LNCAP (cell line): ENCODE data around the gene KCNK4.

Experiments
- TF ChIP-seq, protein P1 (sequence below): fragments of 450-650 bp; IDR thresholded peaks from 2 replicates; pipeline ENCODE4 v1.5.1; 2017; ENCODE audit warnings: mild to moderate bottlenecking

The KCNK4 gene

GRCh38 chr11:64299847-64300648, 8.9 kb downstream of the KCNK4 start, which contains the start of gene CATSPERZ:
CATSPERZ (plus strand) TSS chr11:64300358; CDS start chr11:64300411, 53 bp downstream.
- TF ChIP-seq, protein P1, sequence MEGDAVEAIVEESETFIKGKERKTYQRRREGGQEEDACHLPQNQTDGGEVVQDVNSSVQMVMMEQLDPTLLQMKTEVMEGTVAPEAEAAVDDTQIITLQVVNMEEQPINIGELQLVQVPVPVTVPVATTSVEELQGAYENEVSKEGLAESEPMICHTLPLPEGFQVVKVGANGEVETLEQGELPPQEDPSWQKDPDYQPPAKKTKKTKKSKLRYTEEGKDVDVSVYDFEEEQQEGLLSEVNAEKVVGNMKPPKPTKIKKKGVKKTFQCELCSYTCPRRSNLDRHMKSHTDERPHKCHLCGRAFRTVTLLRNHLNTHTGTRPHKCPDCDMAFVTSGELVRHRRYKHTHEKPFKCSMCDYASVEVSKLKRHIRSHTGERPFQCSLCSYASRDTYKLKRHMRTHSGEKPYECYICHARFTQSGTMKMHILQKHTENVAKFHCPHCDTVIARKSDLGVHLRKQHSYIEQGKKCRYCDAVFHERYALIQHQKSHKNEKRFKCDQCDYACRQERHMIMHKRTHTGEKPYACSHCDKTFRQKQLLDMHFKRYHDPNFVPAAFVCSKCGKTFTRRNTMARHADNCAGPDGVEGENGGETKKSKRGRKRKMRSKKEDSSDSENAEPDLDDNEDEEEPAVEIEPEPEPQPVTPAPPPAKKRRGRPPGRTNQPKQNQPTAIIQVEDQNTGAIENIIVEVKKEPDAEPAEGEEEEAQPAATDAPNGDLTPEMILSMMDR, result no peak

GRCh38 chr11:64303109-64304031, 12.3 kb downstream of the KCNK4 start:
- TF ChIP-seq, protein P1, result no peak

DNA sequence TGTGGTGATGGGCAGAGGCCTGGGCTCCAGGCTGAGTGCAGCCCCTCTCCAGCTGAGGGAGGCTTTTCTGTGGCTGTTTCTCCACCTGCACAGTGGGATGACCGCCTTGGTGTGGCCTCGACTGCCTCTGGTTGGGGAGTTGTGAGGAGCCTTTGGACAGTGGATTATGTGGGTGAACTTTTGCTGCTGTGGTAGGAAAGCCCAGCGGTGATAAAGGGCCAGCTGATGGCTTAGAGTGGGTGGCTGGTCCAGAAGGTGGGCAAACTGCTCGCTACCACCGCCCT, 12.9 kb downstream of the KCNK4 start:
- TF ChIP-seq, protein P1, result no peak

- TF ChIP-seq, protein P1, result peak; percentile 87
Measured at GRCh38 chr11:64304316-64305072, 13.4 kb downstream of the KCNK4 start.

GRCh38 chr11:64305075-64305690, 14.1 kb downstream of the KCNK4 start, which contains the start of gene ESRRA:
ESRRA (plus strand) TSS chr11:64305524; CDS start chr11:64307180, 1,656 bp downstream.
- TF ChIP-seq, protein P1, result no peak

- TF ChIP-seq, protein P1, result peak; percentile 48
Measured at GRCh38 chr11:64305691-64306562, 14.8 kb downstream of the KCNK4 start.
